ENCODE results near the gene C16orf54. TPM values are rescaled to one million over a fixed set of nuclear protein-coding genes. Genes with fewer than 3 reads are reported as not detected.

The C16orf54 gene
- total RNA-seq, 1 experiment from 2014 or later, result 0.15 TPM

- Histone ChIP-seq H3K9ac (ENCODE audit: low read length) (no peak overlapping the region), H2AFZ (ENCODE audit: low read depth, low read length, poor library complexity, severe bottlenecking) (peak overlapping the region; percentile 29), H3K9me3 (ENCODE audit: control insufficient read depth in 1 of 2, insufficient read depth in 1 of 2, low read depth in 1 of 2, low read length in 2 of 2) (no peaks in the 10 kb centered on the region), H3K79me2 (ENCODE audit: insufficient read depth, low read length) (no peaks in the 10 kb centered on the region), H3K9me2 (ENCODE audit: insufficient read depth) (no peaks in the 10 kb centered on the region), H4K20me1 (ENCODE audit: insufficient read depth) (no peaks in the 10 kb centered on the region), H3K4me1 (ENCODE audit: control insufficient read depth in 1 of 2, insufficient read depth in 2 of 2, low read length in 2 of 2) (peaks cover 5 to 11% of the 10 kb centered on the region in 2 experiments; a peak in 3 of 4 replicates), H3K4me2 (ENCODE audit: low read length) (no peak overlapping the region), H3K4me3 (replicated peaks in 1 of 2; ENCODE audit: low read depth in 1 of 2, low read length in 2 of 2) (no peak overlapping the region), H3K27me3 (ENCODE audit: insufficient read depth, low read length) (no peaks in the 10 kb centered on the region), H3K36me3 (ENCODE audit: control insufficient read depth in 1 of 2, insufficient read depth in 2 of 2, low read length in 2 of 2) (no peaks in the 10 kb centered on the region), H3K27ac (ENCODE audit: low read depth, low read length) (no peak overlapping the region)
- DNase-seq (ENCODE audit: low read depth, low spot score) (no peak), ATAC-seq (no peak)
- intact Hi-C loops (cut with micrococcal nuclease), result no loop called here
- TF ChIP-seq REST (IDR thresholded peaks at IDR 0.05; ENCODE audit: low read depth) (no peak), TCF7L2 (IDR thresholded peaks at IDR 0.05; ENCODE audit: borderline replicate concordance, extremely low read depth, insufficient read depth, insufficient read length) (no peak), EZH2 (IDR thresholded peaks at IDR 0.05) (no peak), EZH2phosphoT487 (IDR thresholded peaks at IDR 0.05; ENCODE audit: borderline replicate concordance) (no peak), CBX3 (IDR thresholded peaks at IDR 0.05; ENCODE audit: low read depth) (no peak), MAX (IDR thresholded peaks at IDR 0.05) (no peak), SP1 (IDR thresholded peaks at IDR 0.05; ENCODE audit: low read depth) (no peak), SIN3A (IDR thresholded peaks at IDR 0.05; ENCODE audit: low read depth) (no peak), CTCF (IDR thresholded peaks at IDR 0.05 in 2 of 3, conservative IDR thresholded peaks at IDR 0.05 in 1 of 3; ENCODE audit: borderline replicate concordance in 1 of 3, insufficient read depth in 1 of 3, low read depth in 2 of 3, low read length in 2 of 3) (no peak), FOSL1 (IDR thresholded peaks at IDR 0.05; ENCODE audit: low read depth) (no peak), JUND (IDR thresholded peaks at IDR 0.05) (no peak), ZBTB33 (IDR thresholded peaks at IDR 0.05; ENCODE audit: extremely low read depth, insufficient replicate concordance, low read length) (no peak), RAD21 (IDR thresholded peaks at IDR 0.05; ENCODE audit: low read depth) (no peak), CEBPB (IDR thresholded peaks at IDR 0.05; ENCODE audit: low read depth) (no peak), EGR1 (IDR thresholded peaks at IDR 0.05; ENCODE audit: low read depth) (no peak), SRF (IDR thresholded peaks at IDR 0.05; ENCODE audit: low read depth) (no peak), YY1 (IDR thresholded peaks at IDR 0.05; ENCODE audit: extremely low read depth, insufficient replicate concordance, low read depth, low read length) (no peak), ZNF274 (IDR thresholded peaks at IDR 0.05; ENCODE audit: low read depth, low read length) (no peak), ZFX (IDR thresholded peaks at IDR 0.05) (no peak), ELF1 (IDR thresholded peaks at IDR 0.05; ENCODE audit: borderline replicate concordance, low read depth) (no peak)
- ChIA-PET RAD21 (ENCODE audit: low non-redundant PET in 1 of 2, low total read pairs in 2 of 2, uncharacterized antibody in 2 of 2, unreplicated experiment in 2 of 2) (no interaction called here), POLR2A (no interaction called here), CTCF (interaction anchor here (1.0 to 1.3 kb wide), 2 partner anchors 12 to 16 kb away, joined by 3 to 5 read pairs; no protein-coding TSS in a partner anchor)
- BruUV-seq (replicated peaks), result no TSS peak
Measured at GRCh38 chr16:29712809-29713208, 33.0 kb downstream of the C16orf54 start.
